K562 (cell line): ENCODE results near the gene NUP210. TPM values are rescaled to one million over a fixed set of nuclear protein-coding genes. Genes with fewer than 3 reads are reported as not detected.

Source experiments
- ATF3 ChIP-seq, 2 experiments: fragments of 450-650 bp in 1 of 2; sonication (generic) in 1 of 2; formaldehyde crosslinking in 1 of 2; IDR thresholded peaks in 1 of 2; conservative IDR thresholded peaks in 1 of 2; 2 replicates each; pipeline versions ENCODE4 v1.6.1 to v1.8.1; 2016 to 2023; ENCODE audit warnings: mild to moderate bottlenecking in 2 of 2, moderate library complexity in 2 of 2, inconsistent platforms in 1 of 2, missing genetic modification reagents in 1 of 2
- E4F1 ChIP-seq: fragments of 250-450 bp; sonication (Bioruptor Pico); IDR thresholded peaks from 2 replicates; pipeline ENCODE4 v1.5.0; 2021; ENCODE audit warnings: mild to moderate bottlenecking, borderline replicate concordance
- FOXJ3 ChIP-seq: sonication (generic); formaldehyde crosslinking; IDR thresholded peaks from 2 replicates; pipeline ENCODE4 v1.4.0; 2020; ENCODE audit warnings: mild to moderate bottlenecking, missing genetic modification reagents
- SMARCC2 ChIP-seq: fragments of 450-650 bp; IDR thresholded peaks from 2 replicates; pipeline ENCODE4 v1.6.1; 2017; ENCODE audit warnings: antibody characterized with exemption, moderate library complexity, mild to moderate bottlenecking, low read depth
- TGIF2 ChIP-seq: sonication (generic); formaldehyde crosslinking; IDR thresholded peaks from 2 replicates; pipeline ENCODE4 v1.8.1; 2022; ENCODE audit warnings: mild to moderate bottlenecking, missing genetic modification reagents, moderate library complexity
- ZBTB5 ChIP-seq: fragments of 450-650 bp; IDR thresholded peaks from 2 replicates; pipeline ENCODE4 v1.6.1; 2017; ENCODE audit warnings: antibody characterized with exemption
- polyA plus RNA-seq, 8 experiments: library from polyadenylated mRNA; depleted of rRNA in 4 of 8; stranded (reverse) in 5 of 8; unstranded in 3 of 8; fragments of >200 nt; fragmentation: Nextera tagmentation in 2 of 8; fragmentation: Illumina TruSeq in 1 of 8; extraction: Ambion mirVana in 2 of 8; extraction: Trizol in 1 of 8; gene quantifications; 2 replicates each; pipeline versions ENCODE4 v1.2.1 to v1.2.3, GENCODE V29; 2011 to 2014; ENCODE audit warnings: inconsistent platforms in 1 of 8, missing spikeins in 1 of 8
- total RNA-seq, 7 experiments: library from RNA; depleted of rRNA in 6 of 7; stranded (reverse); fragments of >200 nt in 6 of 7; fragmentation: Illumina TruSeq in 2 of 7; extraction: Trizol in 2 of 7; gene quantifications; 2 replicates each; pipeline versions ENCODE4 v1.2.1 to v1.2.3, GENCODE V29; 2011 to 2021; ENCODE audit warnings: low replicate concordance in 1 of 7

Gene NUP210
- total and polyA plus RNA-seq, 9 of the 15 experiments (the other 6 are each of a cell fraction or from before 2014, with no cell fraction given) = 1.2 to 138 (median 44.0) TPM

- TF ChIP-seq ZBTB5 (no peak), SMARCC2 (0 out of 2 replicates have a peak, but pooled peaks have one; percentile 37), FOXJ3 (no peak), E4F1 (no peak), ATF3 (IDR thresholded peaks at IDR 0.05) (peak; percentile 76), ATF3 (CRISPR knock-in tag; conservative IDR thresholded peaks at IDR 0.05) (no peak), TGIF2 (CRISPR knock-in tag) (no peak)
These were observed 142.1 kb downstream of the NUP210 start (continued) for GRCh38 chr3:13277860-13278531.
